ENCODE results near the gene PGM5.

GRCh38 chr9:68455451-68455850, 99.0 kb downstream of the PGM5 start:
- TF ChIP-seq EZH2 (IDR thresholded peaks at IDR 0.05; ENCODE audit: low read length, unreplicated experiment) (no peak), CTCF (conservative IDR thresholded peaks at IDR 0.05; ENCODE audit: low read depth, low read length) (no peak)

Measured in PC-3 (cell line).